HEK293 (cell line): Measurements from ENCODE around the gene ANGEL1.

Source experiments
- CTCF ChIA-PET: fragments of 350-600 bp; formaldehyde crosslinking; extraction: SDS; loops from one replicate; lab custom pipeline; 2021; ENCODE audit warnings: antibody characterized with exemption; lab: Yijun Ruan, JAX
- POLR2A ChIA-PET: fragments of 300-600 bp; formaldehyde crosslinking; extraction: SDS; loops from one replicate; lab custom pipeline; 2020; ENCODE audit warnings: antibody characterized with exemption, inconsistent platforms; lab: Yijun Ruan, JAX
- H3K27ac ChIP-seq: fragments of 200-500 bp; sonication (Bioruptor generic); 2 replicates; pipeline ENCODE4 v1.5.1; 2014; ENCODE audit warnings: low read depth, low read length, control low read depth, inconsistent platforms; ENCODE audit errors: extremely low read depth
- H3K36me3 ChIP-seq, 2 experiments: fragments of 200-500 bp in 1 of 2; sonication (Bioruptor generic) in 1 of 2; 1 replicate in 1 of 2; 2 replicates in 1 of 2; pipeline ENCODE4 v1.5.1; 2014 to 2017; ENCODE audit warnings: inconsistent platforms in 2 of 2, low read length in 2 of 2; ENCODE audit not compliant: control insufficient read depth in 2 of 2, insufficient read depth in 1 of 2
- H3K4me1 ChIP-seq: fragments of 200-500 bp; sonication (Bioruptor generic); 2 replicates; pipeline ENCODE4 v1.5.1; 2014; ENCODE audit warnings: mild to moderate bottlenecking, low read length, inconsistent platforms; ENCODE audit not compliant: control insufficient read depth, insufficient read depth
- H3K4me3 ChIP-seq: 2 replicates; pipeline ENCODE4 v1.5.1; 2011; ENCODE audit warnings: low read depth, mild to moderate bottlenecking, control low read depth, low read length, moderate library complexity
- H3K9me3 ChIP-seq: fragments of 200-500 bp; sonication (Bioruptor generic); 2 replicates; pipeline ENCODE4 v1.5.1; 2014; ENCODE audit warnings: low read depth, low read length, inconsistent platforms; ENCODE audit not compliant: control insufficient read depth, insufficient read depth
- BCL11A ChIP-seq: fragments of 450-650 bp; formaldehyde crosslinking; IDR thresholded peaks from 2 replicates; pipeline ENCODE4 v1.5.1; 2016; ENCODE audit warnings: low read depth, missing biosample characterization, missing genetic modification characterization
- KLF1 ChIP-seq: fragments of 450-650 bp; formaldehyde crosslinking; IDR thresholded peaks from 2 replicates; pipeline ENCODE4 v1.5.1; 2016; ENCODE audit warnings: missing biosample characterization, missing genetic modification characterization
- ZNF174 ChIP-seq: fragments of 450-650 bp; formaldehyde crosslinking; IDR thresholded peaks from 2 replicates; pipeline ENCODE4 v1.5.0; 2017; ENCODE audit warnings: missing biosample characterization, mild to moderate bottlenecking, missing genetic modification characterization
- ZNF214 ChIP-seq: fragments of 450-650 bp; formaldehyde crosslinking; IDR thresholded peaks from 2 replicates; pipeline ENCODE4 v1.5.1; 2017; ENCODE audit warnings: missing biosample characterization, mild to moderate bottlenecking, missing genetic modification characterization, borderline replicate concordance
- ZNF324 ChIP-seq: fragments of 450-650 bp; formaldehyde crosslinking; IDR thresholded peaks from 2 replicates; pipeline ENCODE4 v1.5.1; 2016; ENCODE audit warnings: missing biosample characterization, missing genetic modification characterization
- ZNF354C ChIP-seq: fragments of 450-650 bp; formaldehyde crosslinking; IDR thresholded peaks from 2 replicates; pipeline ENCODE4 v1.5.1; 2016; ENCODE audit warnings: missing biosample characterization, missing genetic modification characterization, low read depth, borderline replicate concordance
- ZNF518A ChIP-seq: fragments of 450-650 bp; formaldehyde crosslinking; conservative IDR thresholded peaks from 2 replicates; pipeline ENCODE4 v1.5.1; 2016; ENCODE audit warnings: low read depth, missing biosample characterization, missing genetic modification characterization
- ZNF677 ChIP-seq: fragments of 450-650 bp; IDR thresholded peaks from 2 replicates; pipeline ENCODE4 v1.5.0; 2018; ENCODE audit warnings: missing biosample characterization, mild to moderate bottlenecking, missing genetic modification characterization, moderate library complexity
- ZNF785 ChIP-seq: fragments of 450-650 bp; formaldehyde crosslinking; IDR thresholded peaks from 2 replicates; pipeline ENCODE4 v1.5.1; 2016; ENCODE audit warnings: missing biosample characterization, missing genetic modification characterization
- ZSCAN5A ChIP-seq: fragments of 450-650 bp; formaldehyde crosslinking; IDR thresholded peaks from 2 replicates; pipeline ENCODE4 v1.5.1; 2016; ENCODE audit warnings: missing biosample characterization, missing genetic modification characterization
- TF ChIP-seq, protein P1 (sequence below): fragments of 450-650 bp; formaldehyde crosslinking; IDR thresholded peaks from 2 replicates; pipeline ENCODE4 v1.5.1; 2016; ENCODE audit warnings: missing biosample characterization, missing genetic modification characterization, borderline replicate concordance
- TF ChIP-seq, protein P2 (sequence below): fragments of 450-650 bp; formaldehyde crosslinking; IDR thresholded peaks from 2 replicates; pipeline ENCODE4 v1.5.1; 2017; ENCODE audit warnings: missing biosample characterization, mild to moderate bottlenecking, missing genetic modification characterization, moderate library complexity

Gene ANGEL1

GRCh38 chr14:76832503-76832988, 19.9 kb upstream of the ANGEL1 start:
- H3K27ac ChIP-seq = no peak overlapping the region
- no peaks in the 10 kb centered on the region for H3K4me1 ChIP-seq
- H3K9me3 ChIP-seq = no peaks in the 10 kb centered on the region
- no peaks in the 10 kb centered on the region for H3K36me3 ChIP-seq
- POLR2A ChIA-PET = no interaction called here
- CTCF ChIA-PET = interaction anchor here (0.6 to 0.7 kb wide), 2 partner anchors 108 to 679 kb away, joined by 3 read pairs; no protein-coding TSS in a partner anchor
- no peak overlapping the region for H3K4me3 ChIP-seq
- no peak for TF ChIP-seq ZNF785
- TF ChIP-seq ZNF324 = no peak
- TF ChIP-seq ZNF518A (tag by site-specific recombination) = no peak
- no peak for TF ChIP-seq ZNF214 (tag by site-specific recombination)
- no peak for TF ChIP-seq ZSCAN5A (tag by site-specific recombination)
- no peak for TF ChIP-seq ZNF354C (tag by site-specific recombination)
- TF ChIP-seq, protein P1, sequence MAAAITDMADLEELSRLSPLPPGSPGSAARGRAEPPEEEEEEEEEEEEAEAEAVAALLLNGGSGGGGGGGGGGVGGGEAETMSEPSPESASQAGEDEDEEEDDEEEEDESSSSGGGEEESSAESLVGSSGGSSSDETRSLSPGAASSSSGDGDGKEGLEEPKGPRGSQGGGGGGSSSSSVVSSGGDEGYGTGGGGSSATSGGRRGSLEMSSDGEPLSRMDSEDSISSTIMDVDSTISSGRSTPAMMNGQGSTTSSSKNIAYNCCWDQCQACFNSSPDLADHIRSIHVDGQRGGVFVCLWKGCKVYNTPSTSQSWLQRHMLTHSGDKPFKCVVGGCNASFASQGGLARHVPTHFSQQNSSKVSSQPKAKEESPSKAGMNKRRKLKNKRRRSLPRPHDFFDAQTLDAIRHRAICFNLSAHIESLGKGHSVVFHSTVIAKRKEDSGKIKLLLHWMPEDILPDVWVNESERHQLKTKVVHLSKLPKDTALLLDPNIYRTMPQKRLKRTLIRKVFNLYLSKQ (tag by site-specific recombination) = no peak
- no peak for TF ChIP-seq ZNF677 (tag by site-specific recombination)
- TF ChIP-seq, protein P2, sequence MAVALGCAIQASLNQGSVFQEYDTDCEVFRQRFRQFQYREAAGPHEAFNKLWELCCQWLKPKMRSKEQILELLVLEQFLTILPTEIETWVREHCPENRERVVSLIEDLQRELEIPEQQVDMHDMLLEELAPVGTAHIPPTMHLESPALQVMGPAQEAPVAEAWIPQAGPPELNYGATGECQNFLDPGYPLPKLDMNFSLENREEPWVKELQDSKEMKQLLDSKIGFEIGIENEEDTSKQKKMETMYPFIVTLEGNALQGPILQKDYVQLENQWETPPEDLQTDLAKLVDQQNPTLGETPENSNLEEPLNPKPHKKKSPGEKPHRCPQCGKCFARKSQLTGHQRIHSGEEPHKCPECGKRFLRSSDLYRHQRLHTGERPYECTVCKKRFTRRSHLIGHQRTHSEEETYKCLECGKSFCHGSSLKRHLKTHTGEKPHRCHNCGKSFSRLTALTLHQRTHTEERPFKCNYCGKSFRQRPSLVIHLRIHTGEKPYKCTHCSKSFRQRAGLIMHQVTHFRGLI (tag by site-specific recombination) = no peak

GRCh38 chr14:76830556-76830955, 17.9 kb upstream of the ANGEL1 start:
- Histone ChIP-seq H3K4me1 (no peaks in the 10 kb centered on the region), H3K27ac (no peak overlapping the region), H3K4me3 (no peak overlapping the region), H3K9me3 (no peaks in the 10 kb centered on the region), H3K36me3 (no peaks in the 10 kb centered on the region)
- POLR2A ChIA-PET = no interaction called here
- TF ChIP-seq BCL11A (no peak), ZNF174 (tag by site-specific recombination) (no peak), KLF1 (tag by site-specific recombination) (no peak)
- CTCF ChIA-PET = no interaction called here
